ENCODE results near the gene LTO1. TPM values are rescaled to one million over a fixed set of nuclear protein-coding genes. Genes with fewer than 3 reads are reported as not detected.
A peak's percentile ranks its signal among the peaks of the same experiment; 100 is the strongest.

Gene LTO1
- polyA plus RNA-seq, 1 experiment: 13.7 TPM

- CTCF ChIA-PET: interaction anchor here (0.6 to 1.2 kb wide), 3 partner anchors 45 to 487 kb away, joined by 3 to 4 read pairs (median 4); no protein-coding TSS in a partner anchor
- no peak for DNase-seq (ENCODE audit: low read depth)
- Histone ChIP-seq H3K36me3 (ENCODE audit: control insufficient read depth, insufficient read depth, low read length) (peaks cover 2% of the 10 kb centered on the region; the same call in 1 of the 2 replicates), H3K27me3 (ENCODE audit: control insufficient read depth, insufficient read depth, low read length) (no peaks in the 10 kb centered on the region), H3K4me3 (ENCODE audit: low read depth, low read length) (peak overlapping the region; percentile 42)
- TF ChIP-seq, protein P1, sequence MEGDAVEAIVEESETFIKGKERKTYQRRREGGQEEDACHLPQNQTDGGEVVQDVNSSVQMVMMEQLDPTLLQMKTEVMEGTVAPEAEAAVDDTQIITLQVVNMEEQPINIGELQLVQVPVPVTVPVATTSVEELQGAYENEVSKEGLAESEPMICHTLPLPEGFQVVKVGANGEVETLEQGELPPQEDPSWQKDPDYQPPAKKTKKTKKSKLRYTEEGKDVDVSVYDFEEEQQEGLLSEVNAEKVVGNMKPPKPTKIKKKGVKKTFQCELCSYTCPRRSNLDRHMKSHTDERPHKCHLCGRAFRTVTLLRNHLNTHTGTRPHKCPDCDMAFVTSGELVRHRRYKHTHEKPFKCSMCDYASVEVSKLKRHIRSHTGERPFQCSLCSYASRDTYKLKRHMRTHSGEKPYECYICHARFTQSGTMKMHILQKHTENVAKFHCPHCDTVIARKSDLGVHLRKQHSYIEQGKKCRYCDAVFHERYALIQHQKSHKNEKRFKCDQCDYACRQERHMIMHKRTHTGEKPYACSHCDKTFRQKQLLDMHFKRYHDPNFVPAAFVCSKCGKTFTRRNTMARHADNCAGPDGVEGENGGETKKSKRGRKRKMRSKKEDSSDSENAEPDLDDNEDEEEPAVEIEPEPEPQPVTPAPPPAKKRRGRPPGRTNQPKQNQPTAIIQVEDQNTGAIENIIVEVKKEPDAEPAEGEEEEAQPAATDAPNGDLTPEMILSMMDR (IDR thresholded peaks at IDR 0.05; ENCODE audit: insufficient read depth, low read depth, low read length): no peak
- POLR2A ChIA-PET: no interaction called here
Observed at GRCh38 chr11:69637941-69638871, 36.9 kb downstream of the LTO1 start.

- no peaks in the 10 kb centered on the region for H3K36me3 ChIP-seq (ENCODE audit: control insufficient read depth, insufficient read depth, low read length)
- CTCF ChIA-PET: no interaction called here
- TF ChIP-seq, protein P1 (IDR thresholded peaks at IDR 0.05; ENCODE audit: insufficient read depth, low read depth, low read length): no peak
- no peaks in the 10 kb centered on the region for H3K27me3 ChIP-seq (ENCODE audit: control insufficient read depth, insufficient read depth, low read length)
- POLR2A ChIA-PET: no interaction called here
- no peak for DNase-seq (ENCODE audit: low read depth)
- peak overlapping the region; percentile 42; the same call in 1 of the 2 replicates for H3K4me3 ChIP-seq (ENCODE audit: low read depth, low read length)
Observed at GRCh38 chr11:69637198-69637940, 37.8 kb downstream of the LTO1 start.

GRCh38 chr11:69636512-69637197 lies 38.5 kb downstream of the LTO1 start:
- Histone ChIP-seq H3K4me3 (ENCODE audit: low read depth, low read length) (peak overlapping the region; percentile 32), H3K27me3 (ENCODE audit: control insufficient read depth, insufficient read depth, low read length) (no peaks in the 10 kb centered on the region), H3K36me3 (ENCODE audit: control insufficient read depth, insufficient read depth, low read length) (no peaks in the 10 kb centered on the region)
- ChIA-PET CTCF (interaction anchor here (0.7 to 1.0 kb wide), 2 partner anchors 15 to 175 kb away, joined by 3 read pairs; no protein-coding TSS in a partner anchor), POLR2A (no interaction called here)
- TF ChIP-seq, protein P1 (IDR thresholded peaks at IDR 0.05; ENCODE audit: insufficient read depth, low read depth, low read length): no peak
- peak; percentile 53 for DNase-seq (ENCODE audit: low read depth)

GRCh38 chr11:69635804-69636511 lies 39.2 kb downstream of the LTO1 start:
- TF ChIP-seq, protein P1 (IDR thresholded peaks at IDR 0.05; ENCODE audit: insufficient read depth, low read depth, low read length): no peak
- no peak for DNase-seq (ENCODE audit: low read depth)
- Histone ChIP-seq H3K4me3 (ENCODE audit: low read depth, low read length) (peak overlapping the region; percentile 32), H3K27me3 (ENCODE audit: control insufficient read depth, insufficient read depth, low read length) (no peaks in the 10 kb centered on the region), H3K36me3 (ENCODE audit: control insufficient read depth, insufficient read depth, low read length) (no peaks in the 10 kb centered on the region)
- ChIA-PET POLR2A (no interaction called here), CTCF (interaction anchor here (0.7 to 1.3 kb wide), 4 partner anchors 14 to 504 kb away, joined by 3 to 4 read pairs (median 3); no protein-coding TSS in a partner anchor)

Data from BJ (cell line).